Nephron progenitor cell (in vitro differentiated cells): Measurements from ENCODE around the gene BBX.

Source experiments
- DNase-seq: peaks from one replicate; pipeline ENCODE4 v3.0.0; 2021
- H3K27ac Mint-ChIP-seq: 2 replicates; pipeline ENCODE4 v1.8.0; 2021; ENCODE audit warnings: mild to moderate bottlenecking, moderate library complexity, mixed read lengths
- H3K27me3 Mint-ChIP-seq: 2 replicates; pipeline ENCODE4 v1.8.0; 2021; ENCODE audit warnings: mild to moderate bottlenecking, low read depth, mixed read lengths; ENCODE audit not compliant: poor library complexity
- H3K36me3 Mint-ChIP-seq: 2 replicates; pipeline ENCODE4 v1.8.0; 2021; ENCODE audit warnings: low read depth, mixed read lengths
- H3K4me1 Mint-ChIP-seq: 2 replicates; pipeline ENCODE4 v1.8.0; 2021; ENCODE audit warnings: mixed read lengths
- H3K4me3 Mint-ChIP-seq: 2 replicates; pipeline ENCODE4 v1.8.0; 2021; ENCODE audit warnings: mild to moderate bottlenecking, moderate library complexity, mixed read lengths
- H3K9me3 Mint-ChIP-seq: 2 replicates; pipeline ENCODE4 v1.8.0; 2021; ENCODE audit warnings: mild to moderate bottlenecking, moderate library complexity, mixed read lengths
- CTCF ChIP-seq: fragments of 200-600 bp; sonication (generic); IDR thresholded peaks from 2 replicates; pipeline ENCODE4 v1.5.0; 2021; ENCODE audit warnings: antibody characterized with exemption

BBX gene

GRCh38 chr3:107857854-107858253, 335.1 kb downstream of the BBX start:
- peaks cover 16% of the 10 kb centered on the region for H3K4me1 Mint-ChIP-seq
- H3K4me3 Mint-ChIP-seq: no peak overlapping the region
- DNase-seq: no peak
- peaks cover 12% of the 10 kb centered on the region for H3K27me3 Mint-ChIP-seq
- no peaks in the 10 kb centered on the region for H3K36me3 Mint-ChIP-seq
- H3K27ac Mint-ChIP-seq: no peak overlapping the region
- no peaks in the 10 kb centered on the region for H3K9me3 Mint-ChIP-seq
- TF ChIP-seq CTCF: no peak

- no peak overlapping the region for H3K27ac Mint-ChIP-seq
- H3K27me3 Mint-ChIP-seq: peaks cover 12% of the 10 kb centered on the region
- peaks cover 12% of the 10 kb centered on the region for H3K4me1 Mint-ChIP-seq
- H3K4me3 Mint-ChIP-seq: no peak overlapping the region
- no peak for DNase-seq
- H3K36me3 Mint-ChIP-seq: no peaks in the 10 kb centered on the region
- H3K9me3 Mint-ChIP-seq: no peaks in the 10 kb centered on the region
- no peak for TF ChIP-seq CTCF
These were observed 336.1 kb downstream of the BBX start for GRCh38 chr3:107858876-107859275.
